SK-N-SH treated with all-trans-retinoic acid at 6 μM for 48 hours (cell line): ENCODE results near the gene UBL7.

Experiments
- BACH2 ChIP-seq: fragments of 250-450 bp; sonication (Bioruptor Pico); IDR thresholded peaks from 2 replicates; pipeline ENCODE4 v1.9.0; 2021; ENCODE audit warnings: mild to moderate bottlenecking, borderline replicate concordance
- OSR1 ChIP-seq: fragments of 250-450 bp; sonication (Bioruptor Pico); IDR thresholded peaks from 2 replicates; pipeline ENCODE4 v1.8.0; 2022; ENCODE audit warnings: moderate library complexity, mild to moderate bottlenecking, inconsistent platforms
- PPARA ChIP-seq: fragments of 250-450 bp; sonication (Bioruptor Pico); IDR thresholded peaks from 2 replicates; pipeline ENCODE4 v1.5.0; 2020; ENCODE audit warnings: mild to moderate bottlenecking, borderline replicate concordance
- SNAI2 ChIP-seq: fragments of 250-450 bp; sonication (Bioruptor Pico); IDR thresholded peaks from 2 replicates; pipeline ENCODE4 v1.5.0; 2020; ENCODE audit warnings: mild to moderate bottlenecking, moderate library complexity
- TCF4 ChIP-seq: fragments of 250-450 bp; sonication (Bioruptor Pico); IDR thresholded peaks from 2 replicates; pipeline ENCODE4 v1.8.0; 2021; ENCODE audit warnings: mild to moderate bottlenecking, moderate library complexity, borderline replicate concordance
- TOX ChIP-seq: fragments of 250-450 bp; sonication (Bioruptor Pico); IDR thresholded peaks from 2 replicates; pipeline ENCODE4 v1.8.0; 2021; ENCODE audit warnings: mild to moderate bottlenecking, moderate library complexity, borderline replicate concordance
- ZNF565 ChIP-seq: fragments of 450-650 bp; formaldehyde crosslinking; conservative IDR thresholded peaks from 2 replicates; pipeline ENCODE4 v1.5.0; 2020; ENCODE audit warnings: low read depth, mild to moderate bottlenecking, moderate library complexity
- TF ChIP-seq, protein P1 (sequence below): fragments of 250-450 bp; sonication (Bioruptor Pico); IDR thresholded peaks from 2 replicates; pipeline ENCODE4 v1.5.1; 2021; ENCODE audit warnings: mild to moderate bottlenecking, moderate library complexity
- TF ChIP-seq, protein P2 (sequence below): fragments of 250-450 bp; sonication (Bioruptor Pico); IDR thresholded peaks from 2 replicates; pipeline ENCODE4 v1.8.0; 2020; ENCODE audit warnings: mild to moderate bottlenecking, moderate library complexity, borderline replicate concordance
- TF ChIP-seq, protein P3 (sequence below): fragments of 250-450 bp; sonication (Bioruptor Pico); IDR thresholded peaks from 2 replicates; pipeline ENCODE4 v1.5.1; 2020; ENCODE audit warnings: low read depth, mild to moderate bottlenecking, moderate library complexity

DNA sequence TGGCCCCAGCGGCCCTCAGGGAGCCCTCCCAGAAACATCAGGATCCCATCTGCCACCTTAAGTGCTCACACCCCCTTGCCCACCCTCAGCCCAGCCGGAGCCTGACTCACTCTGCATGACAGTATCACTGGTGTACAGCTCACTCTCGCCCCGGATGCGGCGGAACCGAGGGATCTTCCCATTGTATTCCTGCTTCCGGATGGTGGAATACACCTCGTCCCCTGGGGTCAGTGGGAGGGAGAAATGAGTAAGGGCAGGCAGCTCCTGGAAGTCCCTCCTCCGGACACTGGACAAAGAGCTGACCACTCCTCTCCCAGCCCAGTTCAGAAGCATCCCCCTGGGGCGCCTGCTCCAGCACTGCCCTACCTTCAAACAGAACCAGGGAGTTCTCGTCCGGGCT, 43.7 kb downstream of the UBL7 start:
- no peak for TF ChIP-seq BACH2 (CRISPR knock-in tag)
- TF ChIP-seq PPARA (CRISPR knock-in tag): no peak
- TF ChIP-seq, protein P1, sequence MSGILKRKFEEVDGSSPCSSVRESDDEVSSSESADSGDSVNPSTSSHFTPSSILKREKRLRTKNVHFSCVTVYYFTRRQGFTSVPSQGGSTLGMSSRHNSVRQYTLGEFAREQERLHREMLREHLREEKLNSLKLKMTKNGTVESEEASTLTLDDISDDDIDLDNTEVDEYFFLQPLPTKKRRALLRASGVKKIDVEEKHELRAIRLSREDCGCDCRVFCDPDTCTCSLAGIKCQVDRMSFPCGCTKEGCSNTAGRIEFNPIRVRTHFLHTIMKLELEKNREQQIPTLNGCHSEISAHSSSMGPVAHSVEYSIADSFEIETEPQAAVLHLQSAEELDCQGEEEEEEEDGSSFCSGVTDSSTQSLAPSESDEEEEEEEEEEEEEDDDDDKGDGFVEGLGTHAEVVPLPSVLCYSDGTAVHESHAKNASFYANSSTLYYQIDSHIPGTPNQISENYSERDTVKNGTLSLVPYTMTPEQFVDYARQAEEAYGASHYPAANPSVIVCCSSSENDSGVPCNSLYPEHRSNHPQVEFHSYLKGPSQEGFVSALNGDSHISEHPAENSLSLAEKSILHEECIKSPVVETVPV (CRISPR knock-in tag): no peak
- TF ChIP-seq ZNF565 (CRISPR knock-in tag): no peak
- TF ChIP-seq, protein P2, sequence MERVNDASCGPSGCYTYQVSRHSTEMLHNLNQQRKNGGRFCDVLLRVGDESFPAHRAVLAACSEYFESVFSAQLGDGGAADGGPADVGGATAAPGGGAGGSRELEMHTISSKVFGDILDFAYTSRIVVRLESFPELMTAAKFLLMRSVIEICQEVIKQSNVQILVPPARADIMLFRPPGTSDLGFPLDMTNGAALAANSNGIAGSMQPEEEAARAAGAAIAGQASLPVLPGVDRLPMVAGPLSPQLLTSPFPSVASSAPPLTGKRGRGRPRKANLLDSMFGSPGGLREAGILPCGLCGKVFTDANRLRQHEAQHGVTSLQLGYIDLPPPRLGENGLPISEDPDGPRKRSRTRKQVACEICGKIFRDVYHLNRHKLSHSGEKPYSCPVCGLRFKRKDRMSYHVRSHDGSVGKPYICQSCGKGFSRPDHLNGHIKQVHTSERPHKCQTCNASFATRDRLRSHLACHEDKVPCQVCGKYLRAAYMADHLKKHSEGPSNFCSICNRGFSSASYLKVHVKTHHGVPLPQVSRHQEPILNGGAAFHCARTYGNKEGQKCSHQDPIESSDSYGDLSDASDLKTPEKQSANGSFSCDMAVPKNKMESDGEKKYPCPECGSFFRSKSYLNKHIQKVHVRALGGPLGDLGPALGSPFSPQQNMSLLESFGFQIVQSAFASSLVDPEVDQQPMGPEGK: no peak
- TF ChIP-seq TCF4 (CRISPR knock-in tag): no peak
- TF ChIP-seq OSR1: no peak
- TF ChIP-seq TOX (CRISPR knock-in tag): no peak
- TF ChIP-seq, protein P3, sequence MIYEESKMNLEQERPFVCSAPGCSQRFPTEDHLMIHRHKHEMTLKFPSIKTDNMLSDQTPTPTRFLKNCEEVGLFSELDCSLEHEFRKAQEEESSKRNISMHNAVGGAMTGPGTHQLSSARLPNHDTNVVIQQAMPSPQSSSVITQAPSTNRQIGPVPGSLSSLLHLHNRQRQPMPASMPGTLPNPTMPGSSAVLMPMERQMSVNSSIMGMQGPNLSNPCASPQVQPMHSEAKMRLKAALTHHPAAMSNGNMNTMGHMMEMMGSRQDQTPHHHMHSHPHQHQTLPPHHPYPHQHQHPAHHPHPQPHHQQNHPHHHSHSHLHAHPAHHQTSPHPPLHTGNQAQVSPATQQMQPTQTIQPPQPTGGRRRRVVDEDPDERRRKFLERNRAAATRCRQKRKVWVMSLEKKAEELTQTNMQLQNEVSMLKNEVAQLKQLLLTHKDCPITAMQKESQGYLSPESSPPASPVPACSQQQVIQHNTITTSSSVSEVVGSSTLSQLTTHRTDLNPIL (CRISPR knock-in tag): no peak
- TF ChIP-seq SNAI2 (CRISPR knock-in tag): no peak
